GM06990 (cell line): ENCODE data around the gene LRRC27.

ENCODE experiments used
- DNase-seq: peaks from one replicate; pipeline ENCODE4 v3.0.0-alpha.2; 2011; ENCODE audit not compliant: insufficient read length; ENCODE audit errors: extremely low read depth
- H3K27me3 ChIP-seq: replicated peaks from 2 replicates; pipeline ENCODE4 v1.6.0; 2011; ENCODE audit warnings: low read length; ENCODE audit not compliant: control insufficient read depth, insufficient read depth
- H3K36me3 ChIP-seq: 2 replicates; pipeline ENCODE4 v1.5.1; 2011; ENCODE audit warnings: low read length; ENCODE audit not compliant: control insufficient read depth, insufficient read depth
- H3K4me3 ChIP-seq: replicated peaks from 2 replicates; pipeline ENCODE4 v1.5.1; 2011; ENCODE audit warnings: low read depth, mild to moderate bottlenecking, control low read depth, low read length
- CTCF ChIP-seq: IDR thresholded peaks from 2 replicates; pipeline ENCODE4 v1.5.1; 2011; ENCODE audit warnings: low read length, control low read depth, mild to moderate bottlenecking, inconsistent platforms; ENCODE audit not compliant: insufficient read depth, poor library complexity, severe bottlenecking

LRRC27 gene

DNA sequence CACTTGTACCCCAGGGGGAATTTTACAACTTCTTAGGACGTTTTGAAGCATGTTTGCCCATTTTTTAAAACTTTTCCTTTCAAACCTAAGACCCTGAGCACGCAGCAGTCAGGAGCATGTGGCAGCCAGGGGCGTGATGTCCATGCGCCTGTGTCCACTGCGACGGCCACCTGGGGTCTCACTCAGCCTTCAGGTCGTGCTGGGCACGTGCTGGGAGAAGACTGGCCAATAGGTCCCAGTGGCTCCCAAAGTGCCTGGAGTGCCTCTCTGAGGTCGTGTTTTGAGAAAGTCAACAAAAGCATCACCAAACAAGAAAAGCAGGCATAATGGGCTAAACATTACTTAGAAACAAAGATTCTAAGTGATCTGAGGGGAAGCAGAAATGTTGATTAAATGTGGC is 14.8 kb downstream of the LRRC27 start:
- no peak for TF ChIP-seq CTCF
- DNase-seq: no peak
- Histone ChIP-seq H3K27me3 (no peaks in the 10 kb centered on the region), H3K4me3 (no peak overlapping the region), H3K36me3 (no peaks in the 10 kb centered on the region; the same call in 1 of the 2 replicates)

DNA sequence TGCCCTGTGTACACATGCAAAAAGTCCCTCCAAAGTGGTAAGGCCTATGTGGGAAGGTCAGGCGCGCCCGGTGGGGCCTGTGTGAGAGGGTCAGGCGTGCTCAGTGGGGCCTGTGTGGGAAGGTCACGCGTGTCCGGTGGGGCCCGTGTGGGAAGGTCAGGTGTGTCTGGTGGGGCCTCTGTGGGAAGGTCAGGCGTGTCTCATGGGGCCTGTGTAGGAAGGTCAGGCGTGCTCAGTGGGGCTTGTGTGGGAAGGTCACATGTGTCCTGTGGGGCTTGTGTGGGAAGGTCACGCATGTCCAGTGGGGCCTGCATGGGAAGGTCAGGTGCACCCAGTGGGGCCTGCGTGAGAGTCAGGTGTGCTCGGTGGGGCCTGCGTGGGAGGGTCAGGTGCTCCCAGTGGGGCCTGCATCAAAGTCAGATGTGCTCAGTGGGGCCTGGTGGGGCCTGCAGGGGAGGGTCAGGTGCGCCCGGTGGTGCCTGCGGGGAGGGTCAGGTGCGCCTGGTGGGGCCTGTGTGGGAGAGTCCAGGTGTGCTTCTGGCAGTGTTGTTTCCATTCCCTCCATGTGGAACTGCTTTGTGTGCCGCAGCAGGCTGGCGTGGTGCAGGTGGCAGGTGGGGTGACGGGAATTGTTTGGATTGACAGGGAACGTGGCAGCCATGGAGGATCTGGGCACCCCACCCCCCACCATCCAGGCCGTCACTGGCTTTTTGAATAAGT is 15.4 kb downstream of the LRRC27 start:
- no peak for DNase-seq
- no peak overlapping the region for H3K4me3 ChIP-seq
- TF ChIP-seq CTCF: no peak
- no peaks in the 10 kb centered on the region for H3K27me3 ChIP-seq
- H3K36me3 ChIP-seq: no peaks in the 10 kb centered on the region; the same call in 1 of the 2 replicates

GRCh38 chr10:132347931-132348267 is 15.9 kb downstream of the LRRC27 start:
- no peak overlapping the region for H3K4me3 ChIP-seq
- no peaks in the 10 kb centered on the region for H3K27me3 ChIP-seq
- no peak for DNase-seq
- no peaks in the 10 kb centered on the region; the same call in 1 of the 2 replicates for H3K36me3 ChIP-seq
- TF ChIP-seq CTCF: no peak

DNA sequence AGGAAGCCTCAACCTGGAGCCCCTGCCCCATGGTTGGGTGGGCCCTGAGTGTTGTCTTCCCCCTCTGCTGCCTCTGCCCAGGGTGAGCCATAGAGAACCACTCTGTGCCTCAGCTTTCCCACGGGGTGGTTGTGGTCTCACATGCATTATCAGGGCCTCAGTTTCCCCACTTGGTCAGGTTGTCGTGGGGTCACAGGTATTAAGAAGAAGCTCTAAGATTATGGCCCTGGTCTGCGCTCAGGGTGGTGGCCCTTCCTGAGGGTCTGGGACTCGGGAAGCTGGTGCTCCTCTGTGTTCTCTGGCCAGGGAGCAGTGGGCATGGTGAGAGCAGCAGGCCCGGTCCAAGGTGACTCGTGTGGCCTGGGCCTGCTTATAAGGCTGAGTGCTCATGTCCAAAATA is 17.8 kb downstream of the LRRC27 start:
- H3K27me3 ChIP-seq: no peaks in the 10 kb centered on the region
- H3K4me3 ChIP-seq: no peak overlapping the region
- H3K36me3 ChIP-seq: no peaks in the 10 kb centered on the region; the same call in 1 of the 2 replicates
- no peak for TF ChIP-seq CTCF
- no peak for DNase-seq

- no peaks in the 10 kb centered on the region for H3K27me3 ChIP-seq
- H3K36me3 ChIP-seq: no peaks in the 10 kb centered on the region; the same call in 1 of the 2 replicates
- TF ChIP-seq CTCF: no peak
- no peak overlapping the region for H3K4me3 ChIP-seq
- DNase-seq: no peak
Observed at GRCh38 chr10:132350391-132350790, 18.4 kb downstream of the LRRC27 start.

DNA sequence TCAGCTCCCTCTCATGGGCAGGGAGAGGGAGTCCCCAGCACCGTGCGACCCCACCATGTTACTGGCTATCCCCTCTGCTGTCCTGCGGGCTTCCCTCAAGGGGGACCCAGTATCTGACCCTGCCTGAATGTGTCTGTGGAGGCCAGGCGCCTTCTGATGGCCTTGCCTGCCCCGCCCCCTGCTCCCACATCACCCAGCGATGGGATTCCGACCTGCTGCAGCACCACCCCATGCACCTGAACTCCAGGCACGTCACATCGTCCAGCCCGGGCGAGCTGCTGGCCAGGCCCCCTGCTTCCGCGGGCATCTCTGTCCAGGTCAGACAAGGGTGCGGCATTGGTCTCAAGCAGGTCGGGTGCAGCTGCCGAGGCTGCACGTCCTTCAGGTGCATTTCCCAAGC is 19.0 kb downstream of the LRRC27 start:
- no peak for TF ChIP-seq CTCF
- Histone ChIP-seq H3K36me3 (no peaks in the 10 kb centered on the region), H3K4me3 (no peak overlapping the region), H3K27me3 (no peaks in the 10 kb centered on the region)
- no peak for DNase-seq
